ENCODE measurements around the gene DUSP10. TPM values are rescaled to one million over a fixed set of nuclear protein-coding genes. Genes with fewer than 3 reads are reported as not detected.

DUSP10 gene
- total RNA-seq, 2 donors from 2014 or later: 6.5 to 11.7 TPM

DNA sequence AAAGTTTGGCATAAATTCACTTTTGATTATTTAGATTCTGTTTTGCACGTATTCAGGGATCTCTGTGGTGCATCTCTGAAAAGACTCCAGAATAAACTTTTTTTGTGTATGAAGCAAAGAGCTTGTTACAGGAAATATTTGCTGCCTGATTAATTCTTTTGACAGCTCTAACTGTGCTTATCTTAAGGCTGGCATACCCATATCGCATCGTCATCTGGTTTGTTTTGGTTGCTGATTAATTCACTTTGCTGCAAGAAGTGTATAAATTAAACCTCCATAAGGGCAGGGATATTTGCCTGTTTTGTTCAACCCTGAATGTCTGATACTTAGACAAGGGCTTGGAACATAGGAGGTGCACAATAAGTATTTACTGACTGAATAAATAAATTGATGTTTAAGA, 17.5 kb upstream of the DUSP10 start:
- H3K4me3 Mint-ChIP-seq: no peak overlapping the region
- TF ChIP-seq CTCF (conservative IDR thresholded peaks at IDR 0.05): no peak
- H3K9me3 Mint-ChIP-seq: no peaks in the 10 kb centered on the region
- H3K4me1 ChIP-seq (ENCODE audit: control insufficient read depth, insufficient read depth, low read length): no peaks in the 10 kb centered on the region
- H3K9me3 ChIP-seq (ENCODE audit: control insufficient read depth, low read length): no peaks in the 10 kb centered on the region
- no peaks in the 10 kb centered on the region for H3K36me3 Mint-ChIP-seq (ENCODE audit: low read depth)
- H3K27me3 Mint-ChIP-seq (ENCODE audit: insufficient read depth): no peaks in the 10 kb centered on the region
- no peak overlapping the region for H3K27ac Mint-ChIP-seq
- H3K36me3 ChIP-seq (ENCODE audit: control insufficient read depth, insufficient read depth, low read length): no peaks in the 10 kb centered on the region
- H3K27ac ChIP-seq (ENCODE audit: low read depth, low read length): no peak overlapping the region
- H3K27me3 ChIP-seq (ENCODE audit: control insufficient read depth, insufficient read depth, low read length, poor library complexity, severe bottlenecking): no peaks in the 10 kb centered on the region
- H3K4me3 ChIP-seq (ENCODE audit: low read length): no peak overlapping the region
- DNase-seq: no peak
- 96 to 100% methylated on average over 3 of the region's 3 CpGs for WGBS, 2 experiments (ENCODE audit: insufficient coverage in 1 of 2, insufficient read length in 1 of 2)
- H3K9ac ChIP-seq (ENCODE audit: extremely low read depth, low read length, poor library complexity, severe bottlenecking): no peak overlapping the region
- H3K4me1 Mint-ChIP-seq: peaks cover 10% of the 10 kb centered on the region

DNA sequence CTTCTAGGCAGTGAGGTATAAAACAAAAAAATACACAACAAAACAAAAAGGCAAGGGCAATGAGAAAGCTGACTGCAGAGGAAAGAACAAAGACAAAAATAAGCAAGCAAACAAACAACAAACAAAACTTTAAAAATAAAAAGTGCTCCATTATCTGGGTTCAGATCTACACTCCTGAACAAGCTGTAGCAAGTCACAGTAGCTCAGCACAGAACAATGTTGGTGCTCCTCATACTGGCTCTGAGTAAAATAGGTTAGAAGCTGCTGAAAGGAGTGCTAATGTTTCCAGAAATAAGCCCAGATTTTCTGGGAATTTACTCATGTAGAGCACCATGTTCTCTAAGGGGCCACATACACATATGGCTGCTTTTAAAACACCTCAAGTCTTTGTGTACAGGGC, 16.6 kb upstream of the DUSP10 start:
- Histone ChIP-seq H3K4me3 (ENCODE audit: low read length) (no peak overlapping the region), H3K9ac (ENCODE audit: extremely low read depth, low read length, poor library complexity, severe bottlenecking) (no peak overlapping the region), H3K9me3 (ENCODE audit: control insufficient read depth, low read length) (no peaks in the 10 kb centered on the region), H3K36me3 (ENCODE audit: control insufficient read depth, insufficient read depth, low read length) (no peaks in the 10 kb centered on the region), H3K27ac (ENCODE audit: low read depth, low read length) (no peak overlapping the region), H3K27me3 (ENCODE audit: control insufficient read depth, insufficient read depth, low read length, poor library complexity, severe bottlenecking) (no peaks in the 10 kb centered on the region), H3K4me1 (ENCODE audit: control insufficient read depth, insufficient read depth, low read length) (no peaks in the 10 kb centered on the region)
- Mint-ChIP-seq H3K27ac (no peak overlapping the region), H3K36me3 (ENCODE audit: low read depth) (no peaks in the 10 kb centered on the region), H3K4me3 (no peak overlapping the region), H3K4me1 (peaks cover 10% of the 10 kb centered on the region), H3K9me3 (no peaks in the 10 kb centered on the region), H3K27me3 (ENCODE audit: insufficient read depth) (no peaks in the 10 kb centered on the region)
- no peak for DNase-seq
- no peak for TF ChIP-seq CTCF (conservative IDR thresholded peaks at IDR 0.05)

DNA sequence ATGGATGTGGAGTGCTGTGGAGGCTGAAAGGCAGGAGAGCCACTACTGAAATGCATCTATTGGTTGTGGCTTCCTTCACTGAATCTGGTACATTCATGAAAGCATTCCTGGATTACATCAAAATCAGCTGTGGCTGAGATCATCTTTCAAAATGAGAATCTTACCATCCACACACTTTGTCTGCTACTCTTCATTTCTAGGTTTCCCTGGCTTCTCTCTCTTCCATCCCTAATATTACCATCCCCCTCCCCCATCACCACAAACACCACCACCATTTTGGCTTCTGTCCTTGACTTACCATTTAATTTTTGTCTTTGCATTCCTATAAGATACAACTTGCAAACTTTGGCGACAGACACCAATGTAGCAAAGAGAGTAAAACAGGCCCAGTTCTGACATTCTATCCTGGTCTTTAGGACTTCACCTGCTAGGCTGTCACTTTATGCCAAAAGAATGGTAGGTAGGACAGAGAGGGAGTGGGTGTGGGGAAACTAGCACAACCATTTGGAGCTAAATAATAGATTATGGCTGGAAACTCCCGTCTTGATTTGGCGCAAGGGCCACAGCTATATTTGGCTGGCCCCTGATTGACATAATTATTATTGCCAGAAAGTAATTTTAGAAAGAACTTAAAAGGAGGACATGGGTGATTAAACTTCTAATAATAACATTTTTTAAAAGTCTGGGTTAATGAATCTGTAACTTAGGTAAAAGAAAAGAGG, 15.1 kb upstream of the DUSP10 start:
- H3K36me3 ChIP-seq (ENCODE audit: control insufficient read depth, insufficient read depth, low read length): no peaks in the 10 kb centered on the region
- no peaks in the 10 kb centered on the region for H3K9me3 ChIP-seq (ENCODE audit: control insufficient read depth, low read length)
- Mint-ChIP-seq H3K4me1 (peaks cover 6% of the 10 kb centered on the region), H3K27ac (no peak overlapping the region), H3K4me3 (no peak overlapping the region), H3K9me3 (no peaks in the 10 kb centered on the region), H3K36me3 (ENCODE audit: low read depth) (no peaks in the 10 kb centered on the region), H3K27me3 (ENCODE audit: insufficient read depth) (no peaks in the 10 kb centered on the region)
- DNase-seq: no peak
- no peak overlapping the region for H3K9ac ChIP-seq (ENCODE audit: extremely low read depth, low read length, poor library complexity, severe bottlenecking)
- no peak for TF ChIP-seq CTCF (conservative IDR thresholded peaks at IDR 0.05)
- H3K27me3 ChIP-seq (ENCODE audit: control insufficient read depth, insufficient read depth, low read length, poor library complexity, severe bottlenecking): no peaks in the 10 kb centered on the region
- no peaks in the 10 kb centered on the region for H3K4me1 ChIP-seq (ENCODE audit: control insufficient read depth, insufficient read depth, low read length)
- WGBS, 2 experiments (ENCODE audit: insufficient coverage in 1 of 2, insufficient read length in 1 of 2): 83 to 97% methylated on average over 1 to 3 of the region's 3 CpGs
- H3K27ac ChIP-seq (ENCODE audit: low read depth, low read length): no peak overlapping the region
- H3K4me3 ChIP-seq (ENCODE audit: low read length): no peak overlapping the region
